ENCODE results near the gene PLCH1.

PLCH1 gene

GRCh38 chr3:155682426-155683343 is 62.2 kb downstream of the PLCH1 start:
- DNase-seq (ENCODE audit: low spot score), result no peak

GRCh38 chr3:155676252-155676981 is 68.5 kb downstream of the PLCH1 start:
- no peak for DNase-seq (ENCODE audit: low spot score)

GRCh38 chr3:155675094-155675493 is 69.8 kb downstream of the PLCH1 start:
- no peak for DNase-seq (ENCODE audit: low spot score)

- DNase-seq (ENCODE audit: low spot score), result no peak
Observed at GRCh38 chr3:155673421-155673820, 71.5 kb downstream of the PLCH1 start.

- no peak for DNase-seq (ENCODE audit: low spot score)
Observed at GRCh38 chr3:155670335-155670734, 74.5 kb downstream of the PLCH1 start.

- DNase-seq (ENCODE audit: low spot score), result no peak
Observed at GRCh38 chr3:155667988-155668387, 76.9 kb downstream of the PLCH1 start.

- no peak for DNase-seq (ENCODE audit: low spot score)
Observed at GRCh38 chr3:155664925-155665695, 79.8 kb downstream of the PLCH1 start.

- no peak for DNase-seq (ENCODE audit: low spot score)
Observed at GRCh38 chr3:155663467-155664212, 81.2 kb downstream of the PLCH1 start.

- DNase-seq (ENCODE audit: low spot score), result no peak
Observed at GRCh38 chr3:155661760-155662159, 83.1 kb downstream of the PLCH1 start.

GRCh38 chr3:155661042-155661441 is 83.8 kb downstream of the PLCH1 start:
- no peak for DNase-seq (ENCODE audit: low spot score)

- no peak for DNase-seq (ENCODE audit: low spot score)
Observed at GRCh38 chr3:155658671-155659261, 86.1 kb downstream of the PLCH1 start.

- DNase-seq (ENCODE audit: low spot score), result no peak
Observed at GRCh38 chr3:155658006-155658405, 86.9 kb downstream of the PLCH1 start.

- no peak for DNase-seq (ENCODE audit: low spot score)
Observed at GRCh38 chr3:155657161-155657560, 87.7 kb downstream of the PLCH1 start.

GRCh38 chr3:155656466-155656865 is 88.4 kb downstream of the PLCH1 start:
- no peak for DNase-seq (ENCODE audit: low spot score)

GRCh38 chr3:155651489-155652218 is 93.2 kb downstream of the PLCH1 start:
- no peak for DNase-seq (ENCODE audit: low spot score)

GRCh38 chr3:155648013-155648591 is 96.8 kb downstream of the PLCH1 start:
- no peak for DNase-seq (ENCODE audit: low spot score)

- DNase-seq (ENCODE audit: low spot score), result no peak
Observed at GRCh38 chr3:155647206-155647605, 97.7 kb downstream of the PLCH1 start.

GRCh38 chr3:155646669-155647068 is 98.2 kb downstream of the PLCH1 start:
- no peak for DNase-seq (ENCODE audit: low spot score)

GRCh38 chr3:155646128-155646527 is 98.7 kb downstream of the PLCH1 start:
- DNase-seq (ENCODE audit: low spot score), result no peak

- DNase-seq (ENCODE audit: low spot score), result no peak
Observed at GRCh38 chr3:155643581-155644165, 101.2 kb downstream of the PLCH1 start.
